ENCODE data around the gene DIAPH1.
A peak's percentile ranks its signal among the peaks of the same experiment; 100 is the strongest.

Gene DIAPH1

GRCh38 chr5:141618804-141619554, at the start of gene DIAPH1:
TSS of gene DIAPH1 (minus strand) at chr5:141619000. CDS start at chr5:141618914, 86 bp downstream.
- peak; percentile 98 for DNase-seq

DNA sequence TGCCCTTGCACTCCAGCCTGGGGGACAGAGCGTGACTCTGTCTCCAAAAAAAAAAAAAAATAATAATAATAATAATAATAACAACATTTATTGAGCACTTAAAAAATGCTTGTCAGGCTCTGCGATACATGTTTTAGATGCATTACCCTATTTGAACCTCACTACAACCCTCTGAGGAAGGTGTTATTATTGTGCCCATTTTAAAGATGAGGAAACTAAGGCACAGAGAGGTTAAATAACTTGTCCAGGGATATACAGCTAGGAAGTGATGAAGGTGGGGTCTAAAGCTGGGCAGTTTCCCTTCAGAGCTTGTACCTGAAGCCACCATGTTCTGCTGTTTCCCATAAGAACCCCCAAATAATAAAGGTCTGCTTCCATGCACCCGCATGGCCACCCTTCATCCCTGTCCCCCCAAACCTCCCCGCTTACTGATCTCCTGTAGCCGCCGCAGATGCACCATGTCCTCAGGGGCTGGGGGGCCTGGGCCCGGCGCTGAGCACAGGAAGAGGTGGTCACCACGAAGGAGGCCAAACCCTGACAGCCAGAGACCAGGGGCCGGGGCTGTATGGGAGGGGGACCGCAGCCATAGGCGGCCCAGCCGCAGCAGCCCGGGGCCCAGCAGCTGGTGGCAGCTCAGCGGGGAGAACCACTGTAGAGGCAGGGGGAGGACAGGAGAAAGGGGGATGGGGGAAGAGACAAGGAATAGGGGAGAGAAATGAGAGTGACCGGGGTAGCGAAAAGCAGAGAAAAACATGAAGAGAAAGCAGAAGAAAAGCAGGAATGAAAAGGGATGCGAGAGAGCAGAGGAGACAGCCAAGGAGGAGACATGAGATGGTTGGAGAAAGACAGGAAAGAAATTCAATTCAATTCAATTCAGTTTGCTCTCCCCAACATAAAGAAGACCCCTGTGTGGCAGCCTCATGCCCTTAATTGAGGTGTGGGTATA, 47.5 kb upstream of the DIAPH1 start:
- no peak for DNase-seq

GRCh38 chr5:141664733-141665461, 46.1 kb upstream of the DIAPH1 start:
- peak; percentile 70 for DNase-seq

GRCh38 chr5:141663506-141663905, 44.7 kb upstream of the DIAPH1 start:
- no peak for DNase-seq

- DNase-seq: no peak
Observed at GRCh38 chr5:141662028-141662427, 43.2 kb upstream of the DIAPH1 start.

- DNase-seq: no peak
Observed at GRCh38 chr5:141657937-141658545, 39.2 kb upstream of the DIAPH1 start.

GRCh38 chr5:141657404-141657803, 38.6 kb upstream of the DIAPH1 start:
- DNase-seq: no peak

GRCh38 chr5:141656396-141656795, 37.6 kb upstream of the DIAPH1 start:
- no peak for DNase-seq

- DNase-seq: no peak
Observed at GRCh38 chr5:141655020-141655419, 36.2 kb upstream of the DIAPH1 start.

GRCh38 chr5:141654298-141654697, 35.5 kb upstream of the DIAPH1 start:
- DNase-seq: no peak

DNA sequence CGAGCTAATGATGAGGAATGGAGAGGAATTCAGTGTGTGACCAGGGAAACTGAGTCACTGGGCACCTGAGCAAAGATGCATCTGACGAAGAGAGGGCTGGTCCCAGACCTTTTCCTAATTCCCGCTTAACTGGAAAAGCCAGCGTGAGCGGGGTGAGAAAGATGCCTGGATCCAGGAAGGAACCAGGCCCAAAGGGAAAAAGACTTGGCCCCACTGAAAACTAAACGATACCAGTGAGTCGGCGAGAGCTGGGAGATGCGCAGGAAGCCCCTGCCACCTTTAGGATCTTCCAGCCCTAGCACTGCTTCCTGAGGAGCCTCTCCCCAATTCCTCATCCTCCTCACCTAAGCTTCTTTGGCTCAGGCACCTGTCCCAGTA, 32.9 kb upstream of the DIAPH1 start:
- no peak for DNase-seq

GRCh38 chr5:141650851-141651727, 32.3 kb upstream of the DIAPH1 start, which contains the start of gene FCHSD1:
TSS of gene FCHSD1 (minus strand) at chr5:141651418. CDS start at chr5:141651368, 50 bp downstream.
- peak; percentile 85 for DNase-seq

- DNase-seq: no peak
Observed at GRCh38 chr5:141649972-141650371, 31.2 kb upstream of the DIAPH1 start.

GRCh38 chr5:141649056-141649688, 30.4 kb upstream of the DIAPH1 start:
- DNase-seq: no peak

DNA sequence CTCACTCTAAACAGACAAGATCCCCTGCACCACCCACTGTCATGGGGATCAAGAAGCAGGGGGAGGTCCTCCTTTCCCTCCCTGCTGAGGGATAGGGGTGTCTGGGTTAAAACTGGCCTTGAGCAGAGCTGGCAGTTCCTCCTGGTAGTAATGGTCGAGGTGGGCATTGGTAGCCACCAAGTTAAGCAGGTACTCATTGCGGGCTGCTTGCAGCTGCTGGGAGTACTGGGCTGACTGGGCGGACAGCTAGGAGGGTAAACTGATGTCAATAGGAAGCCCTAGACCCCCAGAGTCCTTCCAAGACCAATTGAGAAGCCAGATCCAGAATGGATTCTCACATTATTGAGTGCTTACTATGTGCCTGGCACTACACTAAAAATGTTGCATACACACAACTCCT, 29.1 kb upstream of the DIAPH1 start:
- DNase-seq: no peak

- DNase-seq: no peak
Observed at GRCh38 chr5:141647242-141647641, 28.4 kb upstream of the DIAPH1 start.

DNA sequence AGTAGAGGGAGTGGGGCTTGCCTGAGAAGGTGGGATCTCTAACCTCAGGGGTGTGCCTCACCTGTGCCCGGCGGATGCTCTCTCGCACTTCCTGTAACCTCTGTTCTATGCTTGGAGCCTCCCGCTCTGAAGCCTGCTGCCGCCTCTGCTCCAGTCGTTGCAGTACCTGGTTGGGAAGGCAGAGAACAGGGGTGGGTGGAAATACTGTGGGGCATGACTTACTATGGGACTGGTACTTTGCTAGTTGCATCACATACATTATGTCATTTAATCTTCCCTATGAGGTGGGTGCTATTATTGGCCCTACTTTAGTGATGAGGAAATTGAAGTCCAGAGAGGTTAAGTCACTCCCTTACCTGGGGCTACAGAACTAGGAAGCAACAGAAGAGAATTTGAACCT, 27.2 kb upstream of the DIAPH1 start:
- no peak for DNase-seq

DNA sequence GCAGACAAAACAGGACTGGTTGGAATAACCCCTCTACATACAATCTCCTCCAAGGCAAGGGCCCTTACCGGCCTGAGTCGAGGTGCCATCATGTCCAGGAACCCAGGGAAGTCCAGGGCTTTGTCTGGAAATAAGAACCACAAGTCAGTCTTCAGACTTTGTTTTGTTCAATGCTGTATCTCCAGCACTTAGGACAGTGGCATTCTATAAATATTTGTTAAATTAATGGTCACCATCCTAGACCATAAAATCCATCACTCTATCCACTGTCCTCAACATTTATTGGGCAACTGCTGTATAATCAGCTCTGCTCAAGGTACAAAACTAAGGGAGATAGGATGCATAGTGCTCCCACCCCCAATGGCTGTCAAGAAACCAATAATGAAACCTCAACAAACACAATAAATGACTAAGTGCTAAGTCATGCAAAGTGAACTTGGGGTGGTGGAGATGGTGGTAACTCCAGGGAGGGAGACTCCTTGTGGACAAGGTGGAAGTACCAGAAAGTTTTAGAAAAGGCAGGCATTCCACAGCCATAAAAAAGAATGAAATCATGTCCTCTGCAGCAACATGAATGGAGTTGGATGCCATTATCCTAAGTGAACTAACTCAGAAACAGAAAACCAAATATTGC, 23.0 kb upstream of the DIAPH1 start:
- no peak for DNase-seq

DNA sequence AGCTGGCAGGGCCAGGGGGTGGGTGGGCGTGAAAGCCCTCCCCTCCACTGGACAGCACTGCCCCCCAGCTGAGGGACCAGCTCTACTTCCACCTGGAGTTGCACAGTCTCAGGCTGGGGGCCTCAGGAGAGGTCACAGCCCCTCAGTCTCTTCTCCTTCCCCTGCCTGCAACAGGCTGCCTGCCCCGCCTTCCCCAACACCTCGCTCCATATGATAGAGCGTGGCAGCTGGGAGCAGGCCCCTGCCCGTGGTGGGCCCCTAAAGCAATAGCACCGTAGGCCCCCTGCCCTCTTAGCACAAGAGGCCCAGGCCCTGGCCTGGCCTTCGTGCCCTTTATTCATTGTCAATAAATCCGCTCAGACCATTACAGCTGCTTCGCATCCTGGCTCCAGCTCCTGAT, 21.9 kb upstream of the DIAPH1 start:
- DNase-seq: no peak

DNA sequence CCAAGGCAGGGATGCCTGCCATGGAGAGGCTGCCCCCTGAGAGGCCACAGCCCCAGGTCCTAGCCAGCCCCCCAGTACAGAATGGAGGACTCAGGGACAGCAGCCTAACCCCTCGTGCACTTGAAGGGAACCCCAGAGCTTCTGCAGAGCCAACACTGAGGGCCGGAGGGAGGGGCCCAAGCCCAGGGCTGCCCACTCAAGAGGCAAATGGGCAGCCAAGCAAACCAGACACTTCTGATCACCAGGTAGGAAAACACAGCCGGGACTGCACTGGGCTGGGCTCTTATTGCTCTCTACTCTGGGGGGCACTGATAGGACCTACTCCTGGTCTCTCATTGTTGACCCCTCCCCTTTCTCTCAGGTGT, 21.2 kb upstream of the DIAPH1 start:
- no peak for DNase-seq

All from CD4-positive, alpha-beta T cell treated with Interleukin-15 for 1 hour (primary cell).